Osteoblast (primary cell): ENCODE data around the gene TPRG1. TPM values are rescaled to one million over a fixed set of nuclear protein-coding genes. Genes with fewer than 3 reads are reported as not detected.

Experiments
- DNase-seq: peaks from one replicate; pipeline ENCODE4 v3.0.0; 2011; ENCODE audit warnings: low spot score, mixed read lengths; ENCODE audit not compliant: insufficient read length; ENCODE audit errors: missing footprints
- H2AFZ ChIP-seq: 2 replicates; pipeline ENCODE4 v1.6.0; 2011; ENCODE audit warnings: mild to moderate bottlenecking, low read length
- H3K27ac ChIP-seq: 2 replicates; pipeline ENCODE4 v1.5.1; 2011; ENCODE audit warnings: mild to moderate bottlenecking, low read depth, low read length, moderate library complexity
- H3K27me3 ChIP-seq: 2 replicates; pipeline ENCODE4 v1.6.0; 2012; ENCODE audit warnings: mild to moderate bottlenecking, control low read depth, inconsistent platforms, low read length, moderate library complexity; ENCODE audit not compliant: insufficient read depth
- H3K36me3 ChIP-seq: 2 replicates; pipeline ENCODE4 v1.5.1; 2011; ENCODE audit warnings: mild to moderate bottlenecking, low read length, control low read depth, moderate library complexity; ENCODE audit not compliant: insufficient read depth
- H3K4me1 ChIP-seq: 2 replicates; pipeline ENCODE4 v1.5.1; 2011; ENCODE audit warnings: mild to moderate bottlenecking, low read length, control low read depth, moderate library complexity; ENCODE audit not compliant: insufficient read depth
- H3K4me2 ChIP-seq: 2 replicates; pipeline ENCODE4 v1.6.0; 2011; ENCODE audit warnings: mild to moderate bottlenecking, low read length; ENCODE audit not compliant: insufficient read depth
- H3K4me3 ChIP-seq: fragments of 200-600 bp; sonication (generic); 3 replicates; pipeline ENCODE4 v1.5.1; 2012; ENCODE audit warnings: mild to moderate bottlenecking, low read length, inconsistent platforms; ENCODE audit not compliant: insufficient read depth
- H3K79me2 ChIP-seq: 2 replicates; pipeline ENCODE4 v1.6.0; 2012; ENCODE audit warnings: mild to moderate bottlenecking, low read length, control low read depth, inconsistent platforms; ENCODE audit not compliant: insufficient read depth
- H3K9me3 ChIP-seq: 2 replicates; pipeline ENCODE4 v1.5.1; 2011; ENCODE audit warnings: low read depth, low read length, control low read depth
- H4K20me1 ChIP-seq: 2 replicates; pipeline ENCODE4 v1.6.0; 2012; ENCODE audit warnings: mild to moderate bottlenecking, low read length, control low read depth; ENCODE audit not compliant: insufficient read depth
- CTCF ChIP-seq: IDR thresholded peaks from 2 replicates; pipeline ENCODE4 v1.5.1; 2011; ENCODE audit warnings: mild to moderate bottlenecking, low read depth, low read length, moderate library complexity; ENCODE audit errors: extremely low read depth
- total RNA-seq: library from RNA; depleted of rRNA; stranded (reverse); fragments of >200 nt; gene quantifications from 2 replicates; pipeline ENCODE4 v1.2.3, GENCODE V29; 2012

TPRG1 gene
- total RNA-seq, 1 donor: 6.5 TPM

- H3K9me3 ChIP-seq: no peaks in the 10 kb centered on the region
- H3K79me2 ChIP-seq: no peaks in the 10 kb centered on the region
- H3K4me2 ChIP-seq: no peak overlapping the region
Observed at GRCh38 chr3:189295089-189295488, 123.3 kb downstream of the TPRG1 start.

DNA sequence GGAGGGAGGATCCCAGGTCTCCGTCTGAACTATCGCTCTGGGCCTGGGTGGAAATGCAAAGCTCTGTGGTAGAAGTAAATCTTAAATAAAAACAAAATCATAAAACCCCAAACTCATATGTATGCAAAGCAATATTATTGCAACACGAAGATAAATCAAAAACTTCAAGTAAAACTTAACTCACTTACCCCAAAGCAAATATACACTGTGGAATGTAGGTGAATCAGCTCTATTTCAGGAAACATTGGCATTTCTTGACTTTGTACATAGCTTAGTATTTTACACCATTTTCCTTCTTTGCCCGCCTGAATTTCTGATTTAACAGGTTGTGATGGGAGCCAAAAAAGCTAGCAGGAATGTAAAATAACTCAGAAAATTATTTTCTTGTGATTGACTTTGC lies 126.2 kb downstream of the TPRG1 start:
- H3K36me3 ChIP-seq: no peaks in the 10 kb centered on the region
- no peaks in the 10 kb centered on the region for H4K20me1 ChIP-seq
- no peak for TF ChIP-seq CTCF
- H3K4me1 ChIP-seq: peaks cover 10% of the 10 kb centered on the region
- H2AFZ ChIP-seq: no peak overlapping the region
- DNase-seq: no peak
- no peaks in the 10 kb centered on the region for H3K9me3 ChIP-seq
- no peak overlapping the region for H3K27ac ChIP-seq
- no peak overlapping the region for H3K4me3 ChIP-seq
- H3K4me2 ChIP-seq: no peak overlapping the region
- no peaks in the 10 kb centered on the region for H3K27me3 ChIP-seq
- H3K79me2 ChIP-seq: no peaks in the 10 kb centered on the region

More at GRCh38 chr3:189295089-189295488, 123.3 kb downstream of the TPRG1 start:
- H4K20me1 ChIP-seq: no peaks in the 10 kb centered on the region
- no peaks in the 10 kb centered on the region for H3K27me3 ChIP-seq
- no peak overlapping the region for H3K27ac ChIP-seq
- H3K4me3 ChIP-seq: no peak overlapping the region
- DNase-seq: no peak
- no peaks in the 10 kb centered on the region for H3K36me3 ChIP-seq
- peaks cover 10% of the 10 kb centered on the region for H3K4me1 ChIP-seq
- H2AFZ ChIP-seq: no peak overlapping the region
- no peak for TF ChIP-seq CTCF

GRCh38 chr3:189298469-189299375 lies 127.0 kb downstream of the TPRG1 start:
- peak overlapping the region; percentile 30 for H2AFZ ChIP-seq
- no peaks in the 10 kb centered on the region for H3K79me2 ChIP-seq
- peak; percentile 21 for DNase-seq
- peaks cover 12% of the 10 kb centered on the region for H3K4me1 ChIP-seq
- no peaks in the 10 kb centered on the region for H3K27me3 ChIP-seq
- H3K9me3 ChIP-seq: no peaks in the 10 kb centered on the region
- H3K27ac ChIP-seq: no peak overlapping the region
- no peaks in the 10 kb centered on the region for H3K36me3 ChIP-seq
- H3K4me2 ChIP-seq: no peak overlapping the region
- no peak overlapping the region for H3K4me3 ChIP-seq
- TF ChIP-seq CTCF: no peak
- H4K20me1 ChIP-seq: no peaks in the 10 kb centered on the region

DNA sequence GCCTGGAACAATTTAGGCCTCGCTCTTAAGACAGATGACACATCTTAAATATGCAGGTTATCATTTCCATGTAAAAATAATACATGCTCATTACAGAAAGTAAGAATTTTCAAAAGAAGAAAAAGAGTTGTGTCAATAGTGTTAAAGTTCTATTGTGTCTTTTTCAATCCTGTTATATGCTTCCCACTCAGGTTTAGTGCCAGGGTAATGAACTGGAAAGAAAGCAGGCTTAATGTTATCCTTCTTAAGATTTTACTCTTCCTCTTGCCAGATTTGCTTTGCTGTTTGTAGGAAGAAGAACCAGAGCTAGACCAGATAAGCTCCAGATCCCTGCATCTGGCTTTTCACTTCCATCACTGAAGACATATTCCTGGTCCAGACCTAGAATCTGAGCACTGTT lies 128.6 kb downstream of the TPRG1 start:
- Histone ChIP-seq H3K9me3 (no peaks in the 10 kb centered on the region), H3K4me3 (no peak overlapping the region), H3K27me3 (no peaks in the 10 kb centered on the region), H3K79me2 (no peaks in the 10 kb centered on the region), H2AFZ (no peak overlapping the region), H4K20me1 (no peaks in the 10 kb centered on the region), H3K36me3 (no peaks in the 10 kb centered on the region), H3K4me2 (no peak overlapping the region), H3K4me1 (peaks cover 22% of the 10 kb centered on the region), H3K27ac (no peak overlapping the region)
- no peak for TF ChIP-seq CTCF
- no peak for DNase-seq
